Effector CD8-positive, alpha-beta T cell (primary cell): Measurements from ENCODE around the gene PAX3.

ENCODE experiments used
- DNase-seq: peaks from one replicate; lab custom pipeline; 2025; lab: John Stamatoyannopoulos, UW

Gene PAX3

GRCh38 chr2:222296911-222297599 lies 1.7 kb downstream of the PAX3 start:
- DNase-seq: no peak

GRCh38 chr2:222296311-222296741 lies 2.5 kb downstream of the PAX3 start:
- DNase-seq: no peak

- no peak for DNase-seq
Observed at GRCh38 chr2:222295368-222296062, 3.3 kb downstream of the PAX3 start.

- no peak for DNase-seq
Observed at GRCh38 chr2:222294996-222295367, 3.8 kb downstream of the PAX3 start.

- no peak for DNase-seq
Observed at GRCh38 chr2:222293660-222294630, 4.9 kb downstream of the PAX3 start.

GRCh38 chr2:222292149-222293134 lies 6.4 kb downstream of the PAX3 start:
- no peak for DNase-seq

GRCh38 chr2:222291485-222291841 lies 7.3 kb downstream of the PAX3 start:
- DNase-seq: no peak

- DNase-seq: no peak
Observed at GRCh38 chr2:222290736-222291484, 7.9 kb downstream of the PAX3 start.

- no peak for DNase-seq
Observed at GRCh38 chr2:222290401-222290735, 8.4 kb downstream of the PAX3 start.

GRCh38 chr2:222289278-222290160 lies 9.3 kb downstream of the PAX3 start:
- no peak for DNase-seq

GRCh38 chr2:222288590-222289277 lies 10.1 kb downstream of the PAX3 start:
- no peak for DNase-seq

- DNase-seq: no peak
Observed at GRCh38 chr2:222287862-222288479, 10.8 kb downstream of the PAX3 start.

GRCh38 chr2:222284466-222284865 lies 14.3 kb downstream of the PAX3 start:
- DNase-seq: no peak

- no peak for DNase-seq
Observed at GRCh38 chr2:222283634-222284033, 15.2 kb downstream of the PAX3 start.

- no peak for DNase-seq
Observed at GRCh38 chr2:222281506-222281905, 17.3 kb downstream of the PAX3 start.

GRCh38 chr2:222280795-222281194 lies 18.0 kb downstream of the PAX3 start:
- no peak for DNase-seq

GRCh38 chr2:222272446-222273015 lies 26.3 kb downstream of the PAX3 start:
- DNase-seq: no peak

- no peak for DNase-seq
Observed at GRCh38 chr2:222271854-222272253, 26.9 kb downstream of the PAX3 start.
